ENCODE measurements around the gene GRIN2A. TPM values are rescaled to one million over a fixed set of nuclear protein-coding genes. Genes with fewer than 3 reads are reported as not detected.

Gene GRIN2A
- total and polyA plus RNA-seq, 2 experiments from 2014 or later = not detected

DNA sequence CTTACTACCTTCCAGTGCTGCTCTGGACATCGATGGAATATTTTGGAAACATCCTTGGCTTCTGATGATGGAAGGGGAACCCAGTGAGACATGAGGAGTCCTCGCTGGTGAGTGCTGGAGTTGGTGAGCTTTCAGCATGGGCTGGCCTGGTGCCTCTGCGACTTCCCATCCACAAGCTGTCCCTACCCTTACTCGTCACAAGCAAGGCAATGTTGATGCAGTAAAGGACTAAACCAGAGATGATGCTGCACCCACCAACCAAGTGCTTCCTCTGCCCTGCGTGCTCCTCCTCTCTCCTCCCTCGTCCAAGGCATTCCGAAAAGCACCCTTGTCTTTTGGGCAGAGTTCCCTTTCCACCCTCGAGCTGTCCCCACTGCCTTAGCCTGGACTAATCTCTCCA is 154.7 kb downstream of the GRIN2A start:
- no peaks in the 10 kb centered on the region for H3K9me3 ChIP-seq (ENCODE audit: low read depth)
- 3 to 6% methylated on average over 7 to 8 of the region's 8 CpGs for WGBS, 2 experiments (ENCODE audit: low coverage in 1 of 2, low lambda C conversion rate in 2 of 2, missing lambda C conversion rate in 2 of 2)
- DNase-seq = no peak
- in situ Hi-C loops (cut with MboI) = no loop called here
- H3K4me3 ChIP-seq = no peak overlapping the region
- no peak overlapping the region for H2AFZ ChIP-seq
- no peak overlapping the region for H3K4me2 ChIP-seq (ENCODE audit: unreplicated experiment)
- TF ChIP-seq EZH2phosphoT487 (IDR thresholded peaks at IDR 0.05; ENCODE audit: insufficient read depth, low read depth) (no peak), EZH2 (IDR thresholded peaks at IDR 0.05; ENCODE audit: insufficient read depth, poor library complexity, severe bottlenecking) (no peak)
- no peaks in the 10 kb centered on the region for H3K4me1 ChIP-seq (ENCODE audit: insufficient read depth)
- H3K9ac ChIP-seq = no peak overlapping the region
- H3K27ac ChIP-seq = no peak overlapping the region
- no peaks in the 10 kb centered on the region for H3K27me3 ChIP-seq (replicated peaks; ENCODE audit: insufficient read depth)
- no peaks in the 10 kb centered on the region for H3F3A ChIP-seq (ENCODE audit: insufficient read depth)
- no peaks in the 10 kb centered on the region for H4K20me1 ChIP-seq (ENCODE audit: insufficient read depth)
- H3K36me3 ChIP-seq (ENCODE audit: low read depth) = no peaks in the 10 kb centered on the region
- H3K9me2 ChIP-seq (ENCODE audit: insufficient read depth) = no peaks in the 10 kb centered on the region
- H3K79me2 ChIP-seq (ENCODE audit: insufficient read depth) = no peaks in the 10 kb centered on the region

DNA sequence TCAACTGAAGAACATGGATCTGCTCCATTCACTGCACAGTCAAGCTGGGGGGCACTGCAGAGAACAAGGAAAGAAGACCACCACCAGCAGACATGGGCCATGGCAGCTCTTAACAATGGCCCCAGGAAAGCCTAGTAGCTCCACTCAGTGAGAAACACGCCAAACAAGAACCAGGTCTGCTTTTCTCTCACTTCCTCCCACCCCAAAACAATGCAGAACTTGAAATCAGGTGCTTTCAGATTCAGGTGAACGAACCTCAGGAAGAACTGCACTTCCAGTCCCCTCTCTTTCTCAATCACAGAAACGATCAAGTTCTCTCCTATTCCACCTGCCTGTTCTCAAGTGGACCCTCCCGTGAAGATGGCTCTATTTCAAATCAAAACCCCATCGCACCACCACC is 155.6 kb downstream of the GRIN2A start:
- WGBS, 2 experiments (ENCODE audit: low coverage in 1 of 2, low lambda C conversion rate in 2 of 2, missing lambda C conversion rate in 2 of 2) = 7 to 21% methylated on average over 5 of the region's 5 CpGs
- no peaks in the 10 kb centered on the region for H3K79me2 ChIP-seq (ENCODE audit: insufficient read depth)

DNA sequence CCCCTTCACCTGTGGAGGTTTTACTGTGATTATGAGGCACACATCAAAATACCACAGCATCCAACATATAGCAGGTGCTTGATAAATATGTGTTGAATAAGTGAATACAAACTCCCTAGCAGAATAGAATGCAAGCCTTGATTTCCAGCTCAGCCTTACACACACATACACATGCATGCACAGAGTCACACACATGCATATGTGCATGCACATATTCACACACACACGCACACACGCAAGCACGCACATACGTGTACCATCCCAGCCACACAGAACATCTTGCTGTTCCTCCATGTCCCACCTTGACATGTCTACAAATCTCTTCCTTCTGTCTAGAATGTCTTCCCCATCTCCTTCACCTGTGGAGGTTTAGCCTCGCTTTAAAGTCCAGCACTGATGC is 160.1 kb downstream of the GRIN2A start:
- Histone ChIP-seq H3K9me3 (ENCODE audit: low read depth) (no peaks in the 10 kb centered on the region), H3K4me2 (ENCODE audit: unreplicated experiment) (no peak overlapping the region), H3K36me3 (ENCODE audit: low read depth) (no peaks in the 10 kb centered on the region), H3K9ac (no peak overlapping the region), H3K9me2 (ENCODE audit: insufficient read depth) (no peaks in the 10 kb centered on the region), H3K4me1 (ENCODE audit: insufficient read depth) (no peaks in the 10 kb centered on the region), H3K4me3 (no peak overlapping the region), H4K20me1 (ENCODE audit: insufficient read depth) (no peaks in the 10 kb centered on the region), H3F3A (ENCODE audit: insufficient read depth) (no peaks in the 10 kb centered on the region), H3K27me3 (replicated peaks; ENCODE audit: insufficient read depth) (no peaks in the 10 kb centered on the region), H2AFZ (no peak overlapping the region), H3K79me2 (ENCODE audit: insufficient read depth) (no peaks in the 10 kb centered on the region), H3K27ac (no peak overlapping the region)
- 49 to 51% methylated on average over 5 of the region's 5 CpGs for WGBS, 2 experiments (ENCODE audit: low coverage in 1 of 2, low lambda C conversion rate in 2 of 2, missing lambda C conversion rate in 2 of 2)
- in situ Hi-C loops (cut with MboI) = no loop called here
- TF ChIP-seq EZH2 (IDR thresholded peaks at IDR 0.05; ENCODE audit: insufficient read depth, poor library complexity, severe bottlenecking) = no peak
- TF ChIP-seq EZH2phosphoT487 (IDR thresholded peaks at IDR 0.05; ENCODE audit: insufficient read depth, low read depth) = no peak
- DNase-seq = no peak

More for the DNA sequence above, 155.6 kb downstream of the GRIN2A start:
- TF ChIP-seq EZH2phosphoT487 (IDR thresholded peaks at IDR 0.05; ENCODE audit: insufficient read depth, low read depth) (no peak), EZH2 (IDR thresholded peaks at IDR 0.05; ENCODE audit: insufficient read depth, poor library complexity, severe bottlenecking) (no peak)
- no peak overlapping the region for H3K4me3 ChIP-seq
- no peaks in the 10 kb centered on the region for H3K4me1 ChIP-seq (ENCODE audit: insufficient read depth)
- H3F3A ChIP-seq (ENCODE audit: insufficient read depth) = no peaks in the 10 kb centered on the region
- no peaks in the 10 kb centered on the region for H3K9me3 ChIP-seq (ENCODE audit: low read depth)
- H3K9me2 ChIP-seq (ENCODE audit: insufficient read depth) = no peaks in the 10 kb centered on the region
- in situ Hi-C loops (cut with MboI) = no loop called here
- no peak overlapping the region for H3K27ac ChIP-seq
- H3K4me2 ChIP-seq (ENCODE audit: unreplicated experiment) = no peak overlapping the region
- H3K36me3 ChIP-seq (ENCODE audit: low read depth) = no peaks in the 10 kb centered on the region
- no peaks in the 10 kb centered on the region for H3K27me3 ChIP-seq (replicated peaks; ENCODE audit: insufficient read depth)
- H3K9ac ChIP-seq = no peak overlapping the region
- H2AFZ ChIP-seq = no peak overlapping the region
- H4K20me1 ChIP-seq (ENCODE audit: insufficient read depth) = no peaks in the 10 kb centered on the region
- DNase-seq = no peak

DNA sequence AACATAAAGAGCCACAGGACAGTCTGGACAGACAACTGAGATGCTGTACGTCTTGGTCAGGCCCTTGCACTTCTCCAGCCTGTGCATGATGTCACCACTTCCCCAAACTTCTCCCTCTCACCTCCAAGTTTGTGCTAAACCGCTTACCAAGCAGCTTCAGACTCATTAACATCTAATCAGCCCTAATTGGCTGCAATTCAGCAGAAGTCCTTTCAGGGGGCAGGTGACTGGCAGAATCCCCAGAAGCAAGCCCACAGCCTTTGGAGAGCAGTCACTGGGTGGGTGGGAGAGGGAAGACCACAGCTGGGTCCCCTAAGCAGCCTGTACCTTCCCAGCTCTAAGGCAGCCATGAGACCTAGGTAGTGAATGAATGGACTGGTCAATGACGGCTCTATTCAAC is 161.4 kb downstream of the GRIN2A start:
- in situ Hi-C loops (cut with MboI) = no loop called here
- TF ChIP-seq EZH2phosphoT487 (IDR thresholded peaks at IDR 0.05; ENCODE audit: insufficient read depth, low read depth) (no peak), EZH2 (IDR thresholded peaks at IDR 0.05; ENCODE audit: insufficient read depth, poor library complexity, severe bottlenecking) (no peak)

DNA sequence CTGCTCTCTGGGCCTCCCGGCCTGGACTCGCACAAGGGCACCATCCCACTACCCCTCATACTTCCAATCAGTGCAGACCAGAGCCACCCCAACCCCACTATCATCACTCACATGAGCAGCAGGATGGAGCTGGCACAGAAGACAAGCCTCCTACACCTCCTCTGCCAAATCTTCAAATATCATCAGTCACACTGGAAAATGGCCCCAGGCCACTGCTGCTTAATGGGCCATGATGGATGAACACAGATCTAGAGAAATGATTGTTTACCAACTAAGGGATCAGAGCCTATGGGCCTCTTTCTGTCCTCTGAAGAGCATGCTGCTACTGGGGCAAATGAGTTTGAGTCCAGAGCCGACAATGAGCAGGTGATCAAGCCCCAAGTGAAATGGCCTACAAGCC is 165.5 kb downstream of the GRIN2A start:
- no peak overlapping the region for H3K9ac ChIP-seq
- H3K79me2 ChIP-seq (ENCODE audit: insufficient read depth) = no peaks in the 10 kb centered on the region
- no peaks in the 10 kb centered on the region for H4K20me1 ChIP-seq (ENCODE audit: insufficient read depth)
- no peaks in the 10 kb centered on the region for H3K9me3 ChIP-seq (ENCODE audit: low read depth)
- no peaks in the 10 kb centered on the region for H3K9me2 ChIP-seq (ENCODE audit: insufficient read depth)
- no peaks in the 10 kb centered on the region for H3K4me1 ChIP-seq (ENCODE audit: insufficient read depth)
- no peak overlapping the region for H2AFZ ChIP-seq
- H3K4me3 ChIP-seq = no peak overlapping the region
- no peak overlapping the region for H3K4me2 ChIP-seq (ENCODE audit: unreplicated experiment)
- no peaks in the 10 kb centered on the region for H3K27me3 ChIP-seq (replicated peaks; ENCODE audit: insufficient read depth)
- H3K27ac ChIP-seq = no peak overlapping the region
- no peaks in the 10 kb centered on the region for H3F3A ChIP-seq (ENCODE audit: insufficient read depth)
- no peaks in the 10 kb centered on the region for H3K36me3 ChIP-seq (ENCODE audit: low read depth)
- 12 to 18% methylated on average over 3 of the region's 3 CpGs for WGBS, 2 experiments (ENCODE audit: low coverage in 1 of 2, low lambda C conversion rate in 2 of 2, missing lambda C conversion rate in 2 of 2)
- in situ Hi-C loops (cut with MboI) = no loop called here
- DNase-seq = no peak
- TF ChIP-seq EZH2phosphoT487 (IDR thresholded peaks at IDR 0.05; ENCODE audit: insufficient read depth, low read depth) (no peak), EZH2 (IDR thresholded peaks at IDR 0.05; ENCODE audit: insufficient read depth, poor library complexity, severe bottlenecking) (no peak)

More for the DNA sequence above, 161.4 kb downstream of the GRIN2A start:
- Histone ChIP-seq H3K36me3 (ENCODE audit: low read depth) (no peaks in the 10 kb centered on the region), H3K9ac (no peak overlapping the region), H3K27ac (no peak overlapping the region), H3K4me2 (ENCODE audit: unreplicated experiment) (no peak overlapping the region), H3K4me1 (ENCODE audit: insufficient read depth) (no peaks in the 10 kb centered on the region), H3K9me3 (ENCODE audit: low read depth) (no peaks in the 10 kb centered on the region), H2AFZ (no peak overlapping the region), H3K79me2 (ENCODE audit: insufficient read depth) (no peaks in the 10 kb centered on the region), H3K9me2 (ENCODE audit: insufficient read depth) (no peaks in the 10 kb centered on the region), H3K27me3 (replicated peaks; ENCODE audit: insufficient read depth) (no peaks in the 10 kb centered on the region), H3K4me3 (no peak overlapping the region), H3F3A (ENCODE audit: insufficient read depth) (no peaks in the 10 kb centered on the region), H4K20me1 (ENCODE audit: insufficient read depth) (no peaks in the 10 kb centered on the region)
- no peak for DNase-seq
- WGBS, 2 experiments (ENCODE audit: low coverage in 1 of 2, low lambda C conversion rate in 2 of 2, missing lambda C conversion rate in 2 of 2) = 12% methylated on average over 3 of the region's 3 CpGs

All from GM23248 (cell line).